HepG2 (cell line): ENCODE results near the gene RREB1. TPM values are rescaled to one million over a fixed set of nuclear protein-coding genes. Genes with fewer than 3 reads are reported as not detected.

Source experiments
- ADNP ChIP-seq: sonication (generic); formaldehyde crosslinking; IDR thresholded peaks from 2 replicates; pipeline ENCODE4 v1.4.0; 2020; ENCODE audit warnings: missing genetic modification reagents
- DPF2 ChIP-seq: sonication (generic); formaldehyde crosslinking; IDR thresholded peaks from 2 replicates; pipeline ENCODE4 v1.4.0; 2020; ENCODE audit warnings: mild to moderate bottlenecking, low read depth, missing genetic modification reagents, borderline replicate concordance
- ERF ChIP-seq: IDR thresholded peaks from 2 replicates; pipeline ENCODE4 v1.6.1; 2018; ENCODE audit warnings: missing biosample characterization, missing genetic modification reagents
- FOXK1 ChIP-seq: sonication (generic); formaldehyde crosslinking; IDR thresholded peaks from 2 replicates; pipeline ENCODE4 v1.4.0; 2020; ENCODE audit warnings: low read depth, missing genetic modification reagents, borderline replicate concordance
- HNRNPLL ChIP-seq: fragments of 200-400 bp; formaldehyde crosslinking; IDR thresholded peaks from 2 replicates; pipeline ENCODE4 v1.6.1; 2017; ENCODE audit warnings: mild to moderate bottlenecking, low read depth, low read length; ENCODE audit not compliant: poor library complexity, severe bottlenecking
- MAZ ChIP-seq, 2 experiments: sonication (generic) in 1 of 2; formaldehyde crosslinking in 1 of 2; IDR thresholded peaks; 2 replicates each; pipeline versions ENCODE4 v1.5.0 to v1.6.1; 2012 to 2020; ENCODE audit warnings: low read depth in 2 of 2, mild to moderate bottlenecking in 2 of 2, borderline replicate concordance in 1 of 2, improper control_type of control experiment in 1 of 2, low read length in 1 of 2, missing genetic modification reagents in 1 of 2, moderate library complexity in 1 of 2
- SMAD3 ChIP-seq: sonication (generic); formaldehyde crosslinking; IDR thresholded peaks from 2 replicates; pipeline ENCODE4 v1.4.0; 2020; ENCODE audit warnings: missing genetic modification reagents
- SPEN ChIP-seq: sonication (generic); formaldehyde crosslinking; IDR thresholded peaks from 2 replicates; pipeline ENCODE4 v1.5.1; 2020; ENCODE audit warnings: low read depth, mild to moderate bottlenecking, missing genetic modification reagents
- ZNF124 ChIP-seq: sonication (generic); formaldehyde crosslinking; IDR thresholded peaks from 2 replicates; pipeline ENCODE4 v1.4.0; 2020; ENCODE audit warnings: missing genetic modification reagents
- ZNF20 ChIP-seq: sonication (generic); formaldehyde crosslinking; IDR thresholded peaks from 2 replicates; pipeline ENCODE4 v1.4.0; 2020; ENCODE audit warnings: mild to moderate bottlenecking, moderate library complexity, missing genetic modification reagents
- ZNF30 ChIP-seq: sonication (generic); formaldehyde crosslinking; IDR thresholded peaks from 2 replicates; pipeline ENCODE4 v1.5.0; 2020; ENCODE audit warnings: mild to moderate bottlenecking, missing genetic modification reagents
- ZNF563 ChIP-seq: sonication (generic); formaldehyde crosslinking; IDR thresholded peaks from 2 replicates; pipeline ENCODE4 v1.8.0; 2022; ENCODE audit warnings: mild to moderate bottlenecking, moderate library complexity, missing genetic modification reagents
- polyA plus RNA-seq, 8 experiments: library from polyadenylated mRNA; depleted of rRNA in 3 of 8; stranded (reverse) in 7 of 8; unstranded in 1 of 8; fragments of >200 nt; fragmentation: Illumina TruSeq in 4 of 8; extraction: Trizol in 4 of 8; gene quantifications; 2 replicates each; pipeline versions ENCODE4 v1.2.1 to v1.2.3, GENCODE V29; 2011 to 2016; ENCODE audit warnings: low read depth in 4 of 8, missing spikeins in 1 of 8, mixed read lengths in 1 of 8; ENCODE audit not compliant: insufficient read depth in 1 of 8
- total RNA-seq, 5 experiments: library from RNA; depleted of rRNA; stranded (reverse); fragments of >200 nt; fragmentation: Illumina TruSeq; extraction: Trizol; gene quantifications; 2 replicates each; pipeline ENCODE4 v1.2.3, GENCODE V29; 2016; ENCODE audit warnings: low read depth in 1 of 5
- TF ChIP-seq, protein P1 (sequence below): sonication (generic); formaldehyde crosslinking; IDR thresholded peaks from 2 replicates; pipeline ENCODE4 v1.5.0; 2020; ENCODE audit warnings: mild to moderate bottlenecking, missing genetic modification reagents, borderline replicate concordance
- TF ChIP-seq, protein P2 (sequence below): sonication (generic); formaldehyde crosslinking; IDR thresholded peaks from 2 replicates; pipeline ENCODE4 v1.4.0; 2020; ENCODE audit warnings: missing genetic modification reagents
- TF ChIP-seq, protein P3 (sequence below): sonication (generic); formaldehyde crosslinking; IDR thresholded peaks from 2 replicates; pipeline ENCODE4 v1.4.0; 2020; ENCODE audit warnings: missing genetic modification reagents, borderline replicate concordance

Gene RREB1
- total and polyA plus RNA-seq, 2 of the 13 experiments (the other 11 are each of a cell fraction or from before 2014, with no cell fraction given) = 6.1 to 23.2 TPM

DNA sequence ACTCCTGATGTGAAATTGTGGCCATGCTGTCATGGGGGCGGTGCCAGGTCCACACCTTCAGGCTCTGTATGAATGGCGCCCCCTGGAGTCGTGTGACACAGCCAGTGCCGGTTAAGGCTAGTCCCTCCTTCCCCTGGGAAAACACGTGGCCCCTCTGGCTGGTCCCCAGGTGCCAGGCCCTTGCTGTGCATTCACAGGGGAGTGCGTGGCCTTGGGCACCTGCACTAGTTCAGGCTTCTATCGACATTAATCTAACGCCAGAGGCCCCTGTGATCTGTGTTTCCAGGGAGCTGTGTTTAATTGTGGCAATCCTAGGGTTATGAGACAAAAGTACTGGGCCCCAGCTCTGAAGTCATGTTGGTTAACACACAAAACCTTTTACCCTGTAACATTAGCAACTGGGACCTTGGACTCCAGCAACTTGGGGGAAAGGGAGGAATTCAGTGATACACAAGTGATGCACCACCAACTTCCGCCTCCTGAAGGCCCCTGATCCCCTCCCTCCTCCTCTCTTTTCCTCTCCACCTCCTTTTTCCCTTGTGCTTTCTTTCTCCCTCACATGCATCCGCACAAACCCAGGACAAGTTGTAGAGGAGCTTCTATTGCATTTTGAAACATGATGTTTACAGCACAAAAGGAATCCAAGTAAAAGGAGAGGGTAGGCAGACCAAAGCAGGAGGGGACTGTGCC, 131.3 kb downstream of the RREB1 start (continued):
- TF ChIP-seq, protein P1, sequence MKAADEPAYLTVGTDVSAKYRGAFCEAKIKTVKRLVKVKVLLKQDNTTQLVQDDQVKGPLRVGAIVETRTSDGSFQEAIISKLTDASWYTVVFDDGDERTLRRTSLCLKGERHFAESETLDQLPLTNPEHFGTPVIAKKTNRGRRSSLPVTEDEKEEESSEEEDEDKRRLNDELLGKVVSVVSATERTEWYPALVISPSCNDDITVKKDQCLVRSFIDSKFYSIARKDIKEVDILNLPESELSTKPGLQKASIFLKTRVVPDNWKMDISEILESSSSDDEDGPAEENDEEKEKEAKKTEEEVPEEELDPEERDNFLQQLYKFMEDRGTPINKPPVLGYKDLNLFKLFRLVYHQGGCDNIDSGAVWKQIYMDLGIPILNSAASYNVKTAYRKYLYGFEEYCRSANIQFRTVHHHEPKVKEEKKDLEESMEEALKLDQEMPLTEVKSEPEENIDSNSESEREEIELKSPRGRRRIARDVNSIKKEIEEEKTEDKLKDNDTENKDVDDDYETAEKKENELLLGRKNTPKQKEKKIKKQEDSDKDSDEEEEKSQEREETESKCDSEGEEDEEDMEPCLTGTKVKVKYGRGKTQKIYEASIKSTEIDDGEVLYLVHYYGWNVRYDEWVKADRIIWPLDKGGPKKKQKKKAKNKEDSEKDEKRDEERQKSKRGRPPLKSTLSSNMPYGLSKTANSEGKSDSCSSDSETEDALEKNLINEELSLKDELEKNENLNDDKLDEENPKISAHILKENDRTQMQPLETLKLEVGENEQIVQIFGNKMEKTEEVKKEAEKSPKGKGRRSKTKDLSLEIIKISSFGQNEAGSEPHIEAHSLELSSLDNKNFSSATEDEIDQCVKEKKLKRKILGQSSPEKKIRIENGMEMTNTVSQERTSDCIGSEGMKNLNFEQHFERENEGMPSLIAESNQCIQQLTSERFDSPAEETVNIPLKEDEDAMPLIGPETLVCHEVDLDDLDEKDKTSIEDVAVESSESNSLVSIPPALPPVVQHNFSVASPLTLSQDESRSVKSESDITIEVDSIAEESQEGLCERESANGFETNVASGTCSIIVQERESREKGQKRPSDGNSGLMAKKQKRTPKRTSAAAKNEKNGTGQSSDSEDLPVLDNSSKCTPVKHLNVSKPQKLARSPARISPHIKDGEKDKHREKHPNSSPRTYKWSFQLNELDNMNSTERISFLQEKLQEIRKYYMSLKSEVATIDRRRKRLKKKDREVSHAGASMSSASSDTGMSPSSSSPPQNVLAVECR = peak; percentile 85
- no peak for TF ChIP-seq HNRNPLL
- no peak for TF ChIP-seq ADNP (CRISPR knock-in tag)
- peak; percentile 83 for TF ChIP-seq ZNF124 (CRISPR knock-in tag)
- no peak for TF ChIP-seq ZNF30
- TF ChIP-seq ZNF563 (CRISPR knock-in tag) = 0 out of 2 replicates have a peak, but pooled peaks have one; percentile 17
- peak; percentile 64; the same call in 1 of the 2 replicates for TF ChIP-seq FOXK1
- TF ChIP-seq, protein P2, sequence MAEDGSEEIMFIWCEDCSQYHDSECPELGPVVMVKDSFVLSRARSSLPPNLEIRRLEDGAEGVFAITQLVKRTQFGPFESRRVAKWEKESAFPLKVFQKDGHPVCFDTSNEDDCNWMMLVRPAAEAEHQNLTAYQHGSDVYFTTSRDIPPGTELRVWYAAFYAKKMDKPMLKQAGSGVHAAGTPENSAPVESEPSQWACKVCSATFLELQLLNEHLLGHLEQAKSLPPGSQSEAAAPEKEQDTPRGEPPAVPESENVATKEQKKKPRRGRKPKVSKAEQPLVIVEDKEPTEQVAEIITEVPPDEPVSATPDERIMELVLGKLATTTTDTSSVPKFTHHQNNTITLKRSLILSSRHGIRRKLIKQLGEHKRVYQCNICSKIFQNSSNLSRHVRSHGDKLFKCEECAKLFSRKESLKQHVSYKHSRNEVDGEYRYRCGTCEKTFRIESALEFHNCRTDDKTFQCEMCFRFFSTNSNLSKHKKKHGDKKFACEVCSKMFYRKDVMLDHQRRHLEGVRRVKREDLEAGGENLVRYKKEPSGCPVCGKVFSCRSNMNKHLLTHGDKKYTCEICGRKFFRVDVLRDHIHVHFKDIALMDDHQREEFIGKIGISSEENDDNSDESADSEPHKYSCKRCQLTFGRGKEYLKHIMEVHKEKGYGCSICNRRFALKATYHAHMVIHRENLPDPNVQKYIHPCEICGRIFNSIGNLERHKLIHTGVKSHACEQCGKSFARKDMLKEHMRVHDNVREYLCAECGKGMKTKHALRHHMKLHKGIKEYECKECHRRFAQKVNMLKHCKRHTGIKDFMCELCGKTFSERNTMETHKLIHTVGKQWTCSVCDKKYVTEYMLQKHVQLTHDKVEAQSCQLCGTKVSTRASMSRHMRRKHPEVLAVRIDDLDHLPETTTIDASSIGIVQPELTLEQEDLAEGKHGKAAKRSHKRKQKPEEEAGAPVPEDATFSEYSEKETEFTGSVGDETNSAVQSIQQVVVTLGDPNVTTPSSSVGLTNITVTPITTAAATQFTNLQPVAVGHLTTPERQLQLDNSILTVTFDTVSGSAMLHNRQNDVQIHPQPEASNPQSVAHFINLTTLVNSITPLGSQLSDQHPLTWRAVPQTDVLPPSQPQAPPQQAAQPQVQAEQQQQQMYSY (CRISPR knock-in tag) = no peak
- TF ChIP-seq ZNF20 (CRISPR knock-in tag) = no peak
- TF ChIP-seq SPEN (CRISPR knock-in tag) = peak; percentile 63; the same call in 1 of the 2 replicates
- peak; percentile 54; the same call in 1 of the 2 replicates for TF ChIP-seq MAZ (IDR thresholded peaks at IDR 0.05; ENCODE audit: borderline replicate concordance, low read depth, low read length)
- TF ChIP-seq MAZ (CRISPR knock-in tag; IDR thresholded peaks at IDR 0.05; ENCODE audit: low read depth) = 0 out of 2 replicates have a peak, but pooled peaks have one; percentile 48
- peak; percentile 59; the same call in 1 of the 2 replicates for TF ChIP-seq ERF (CRISPR knock-in tag)
- TF ChIP-seq DPF2 (CRISPR knock-in tag) = peak; percentile 64; the same call in 1 of the 2 replicates
- TF ChIP-seq, protein P3, sequence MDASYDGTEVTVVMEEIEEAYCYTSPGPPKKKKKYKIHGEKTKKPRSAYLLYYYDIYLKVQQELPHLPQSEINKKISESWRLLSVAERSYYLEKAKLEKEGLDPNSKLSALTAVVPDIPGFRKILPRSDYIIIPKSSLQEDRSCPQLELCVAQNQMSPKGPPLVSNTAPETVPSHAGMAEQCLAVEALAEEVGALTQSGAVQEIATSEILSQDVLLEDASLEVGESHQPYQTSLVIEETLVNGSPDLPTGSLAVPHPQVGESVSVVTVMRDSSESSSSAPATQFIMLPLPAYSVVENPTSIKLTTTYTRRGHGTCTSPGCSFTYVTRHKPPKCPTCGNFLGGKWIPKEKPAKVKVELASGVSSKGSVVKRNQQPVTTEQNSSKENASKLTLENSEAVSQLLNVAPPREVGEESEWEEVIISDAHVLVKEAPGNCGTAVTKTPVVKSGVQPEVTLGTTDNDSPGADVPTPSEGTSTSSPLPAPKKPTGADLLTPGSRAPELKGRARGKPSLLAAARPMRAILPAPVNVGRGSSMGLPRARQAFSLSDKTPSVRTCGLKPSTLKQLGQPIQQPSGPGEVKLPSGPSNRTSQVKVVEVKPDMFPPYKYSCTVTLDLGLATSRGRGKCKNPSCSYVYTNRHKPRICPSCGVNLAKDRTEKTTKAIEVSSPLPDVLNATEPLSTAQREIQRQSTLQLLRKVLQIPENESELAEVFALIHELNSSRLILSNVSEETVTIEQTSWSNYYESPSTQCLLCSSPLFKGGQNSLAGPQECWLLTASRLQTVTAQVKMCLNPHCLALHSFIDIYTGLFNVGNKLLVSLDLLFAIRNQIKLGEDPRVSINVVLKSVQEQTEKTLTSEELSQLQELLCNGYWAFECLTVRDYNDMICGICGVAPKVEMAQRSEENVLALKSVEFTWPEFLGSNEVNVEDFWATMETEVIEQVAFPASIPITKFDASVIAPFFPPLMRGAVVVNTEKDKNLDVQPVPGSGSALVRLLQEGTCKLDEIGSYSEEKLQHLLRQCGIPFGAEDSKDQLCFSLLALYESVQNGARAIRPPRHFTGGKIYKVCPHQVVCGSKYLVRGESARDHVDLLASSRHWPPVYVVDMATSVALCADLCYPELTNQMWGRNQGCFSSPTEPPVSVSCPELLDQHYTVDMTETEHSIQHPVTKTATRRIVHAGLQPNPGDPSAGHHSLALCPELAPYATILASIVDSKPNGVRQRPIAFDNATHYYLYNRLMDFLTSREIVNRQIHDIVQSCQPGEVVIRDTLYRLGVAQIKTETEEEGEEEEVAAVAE (CRISPR knock-in tag) = peak; percentile 75
- peak; percentile 89 for TF ChIP-seq SMAD3 (CRISPR knock-in tag)
